HepG2 (cell line): ENCODE data around the gene ZFHX3. TPM values are rescaled to one million over a fixed set of nuclear protein-coding genes. Genes with fewer than 3 reads are reported as not detected.

ENCODE experiments used
- AKAP8 ChIP-seq: sonication (generic); formaldehyde crosslinking; IDR thresholded peaks from 2 replicates; pipeline ENCODE4 v1.5.1; 2020; ENCODE audit warnings: mild to moderate bottlenecking, missing genetic modification reagents
- ATRX ChIP-seq: sonication (generic); formaldehyde crosslinking; IDR thresholded peaks from 2 replicates; pipeline ENCODE4 v1.4.0; 2020; ENCODE audit warnings: missing genetic modification reagents, borderline replicate concordance
- GZF1 ChIP-seq: sonication (generic); formaldehyde crosslinking; IDR thresholded peaks from 2 replicates; pipeline ENCODE4 v1.5.1; 2020; ENCODE audit warnings: mild to moderate bottlenecking, missing genetic modification reagents
- HNRNPK ChIP-seq: fragments of 200-400 bp; formaldehyde crosslinking; IDR thresholded peaks from 2 replicates; pipeline ENCODE4 v1.6.1; 2018; ENCODE audit warnings: low read length, low read depth, moderate library complexity, mild to moderate bottlenecking; ENCODE audit not compliant: poor library complexity, severe bottlenecking
- JUND ChIP-seq: sonication (generic); formaldehyde crosslinking; IDR thresholded peaks from 2 replicates; pipeline ENCODE4 v1.8.0; 2022; ENCODE audit warnings: mild to moderate bottlenecking, missing genetic modification reagents
- MLLT10 ChIP-seq: sonication (generic); formaldehyde crosslinking; IDR thresholded peaks from 2 replicates; pipeline ENCODE4 v1.4.0; 2020; ENCODE audit warnings: missing genetic modification reagents
- NKX3-1 ChIP-seq: sonication (generic); formaldehyde crosslinking; IDR thresholded peaks from 2 replicates; pipeline ENCODE4 v1.5.0; 2020; ENCODE audit warnings: missing genetic modification reagents
- NR3C1 ChIP-seq: sonication (generic); formaldehyde crosslinking; IDR thresholded peaks from 2 replicates; pipeline ENCODE4 v1.4.0; 2020; ENCODE audit warnings: missing genetic modification reagents
- PHB2 ChIP-seq: fragments of 450-650 bp; IDR thresholded peaks from 2 replicates; pipeline ENCODE4 v1.6.1; 2018; ENCODE audit not compliant: partially characterized antibody
- SAP130 ChIP-seq: IDR thresholded peaks from 2 replicates; pipeline ENCODE4 v1.6.1; 2016; ENCODE audit warnings: low read depth
- TMF1 ChIP-seq: sonication (generic); formaldehyde crosslinking; IDR thresholded peaks from 2 replicates; pipeline ENCODE4 v1.8.1; 2022; ENCODE audit warnings: low read depth, missing genetic modification reagents
- ZBTB7B ChIP-seq: sonication (generic); formaldehyde crosslinking; IDR thresholded peaks from 2 replicates; pipeline ENCODE4 v1.4.0; 2020; ENCODE audit warnings: missing genetic modification reagents
- ZNF430 ChIP-seq: sonication (generic); formaldehyde crosslinking; IDR thresholded peaks from 2 replicates; pipeline ENCODE4 v1.9.0; 2021; ENCODE audit warnings: mild to moderate bottlenecking, missing genetic modification reagents
- polyA plus RNA-seq, 8 experiments: library from polyadenylated mRNA; depleted of rRNA in 3 of 8; stranded (reverse) in 7 of 8; unstranded in 1 of 8; fragments of >200 nt; fragmentation: Illumina TruSeq in 4 of 8; extraction: Trizol in 4 of 8; gene quantifications; 2 replicates each; pipeline versions ENCODE4 v1.2.1 to v1.2.3, GENCODE V29; 2011 to 2016; ENCODE audit warnings: low read depth in 4 of 8, missing spikeins in 1 of 8, mixed read lengths in 1 of 8; ENCODE audit not compliant: insufficient read depth in 1 of 8
- total RNA-seq, 5 experiments: library from RNA; depleted of rRNA; stranded (reverse); fragments of >200 nt; fragmentation: Illumina TruSeq; extraction: Trizol; gene quantifications; 2 replicates each; pipeline ENCODE4 v1.2.3, GENCODE V29; 2016; ENCODE audit warnings: low read depth in 1 of 5
- TF ChIP-seq, protein P1 (sequence below): IDR thresholded peaks from 2 replicates; pipeline ENCODE4 v1.6.1; 2012; ENCODE audit warnings: low read depth, low read length, improper control_type of control experiment
- TF ChIP-seq, protein P2 (sequence below): sonication (generic); formaldehyde crosslinking; conservative IDR thresholded peaks from 2 replicates; pipeline ENCODE4 v1.5.0; 2020; ENCODE audit warnings: missing genetic modification reagents
- TF ChIP-seq, protein P3 (sequence below): IDR thresholded peaks from 2 replicates; pipeline ENCODE4 v1.6.1; 2016; ENCODE audit warnings: low read depth, borderline replicate concordance
- TF ChIP-seq, protein P4 (sequence below): sonication (generic); formaldehyde crosslinking; IDR thresholded peaks from 2 replicates; pipeline ENCODE4 v1.5.0; 2020; ENCODE audit warnings: mild to moderate bottlenecking, missing genetic modification reagents, moderate library complexity
- TF ChIP-seq, protein P5 (sequence below): sonication (generic); formaldehyde crosslinking; IDR thresholded peaks from 2 replicates; pipeline ENCODE4 v1.5.1; 2020; ENCODE audit warnings: missing genetic modification reagents, mild to moderate bottlenecking, borderline replicate concordance
- TF ChIP-seq, protein P6 (sequence below): sonication (generic); formaldehyde crosslinking; IDR thresholded peaks from 2 replicates; pipeline ENCODE4 v1.8.1; 2023; ENCODE audit warnings: missing genetic modification reagents, mild to moderate bottlenecking, borderline replicate concordance
- TF ChIP-seq, protein P7 (sequence below): sonication (generic); formaldehyde crosslinking; conservative IDR thresholded peaks from 2 replicates; pipeline ENCODE4 v1.4.0; 2020; ENCODE audit warnings: missing genetic modification reagents

Gene ZFHX3
- total and polyA plus RNA-seq, 2 of the 13 experiments (the other 11 are each of a cell fraction or from before 2014, with no cell fraction given) = 5.0 to 6.0 TPM

DNA sequence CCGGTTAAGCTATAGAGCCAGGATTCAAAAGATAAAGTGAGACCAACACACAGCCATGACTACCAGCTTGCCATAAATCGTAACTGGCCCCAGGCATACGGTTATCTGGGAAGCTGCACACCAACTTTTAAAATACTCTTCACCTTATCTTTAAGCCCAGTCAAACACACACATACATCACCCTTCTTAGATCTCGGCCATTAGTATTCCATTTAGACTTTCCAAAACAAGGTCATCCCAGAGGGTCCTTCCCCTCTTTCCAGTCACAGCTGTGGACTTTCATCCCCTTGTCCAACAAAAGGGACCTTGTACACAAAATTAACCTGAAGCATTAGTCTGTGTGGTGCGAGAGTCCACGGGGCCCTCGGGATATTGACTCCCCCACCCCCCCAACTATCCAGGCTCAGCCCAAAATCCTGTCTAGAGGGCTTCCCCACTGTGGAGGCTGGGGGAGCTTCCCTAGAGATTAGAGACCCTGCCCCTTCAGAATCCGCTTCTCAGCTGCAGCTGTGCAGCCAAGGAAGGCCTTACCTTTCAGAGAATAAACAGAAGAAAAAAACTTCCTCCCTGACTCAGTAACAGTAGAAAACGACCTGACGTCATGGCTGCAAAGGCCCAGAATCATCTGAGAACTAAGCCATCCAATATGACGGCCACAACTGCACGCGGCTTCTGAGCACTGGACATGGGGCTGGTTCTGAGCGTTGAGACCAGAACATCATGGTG, 9.9 kb downstream of the ZFHX3 start (continued):
- TF ChIP-seq, protein P1, sequence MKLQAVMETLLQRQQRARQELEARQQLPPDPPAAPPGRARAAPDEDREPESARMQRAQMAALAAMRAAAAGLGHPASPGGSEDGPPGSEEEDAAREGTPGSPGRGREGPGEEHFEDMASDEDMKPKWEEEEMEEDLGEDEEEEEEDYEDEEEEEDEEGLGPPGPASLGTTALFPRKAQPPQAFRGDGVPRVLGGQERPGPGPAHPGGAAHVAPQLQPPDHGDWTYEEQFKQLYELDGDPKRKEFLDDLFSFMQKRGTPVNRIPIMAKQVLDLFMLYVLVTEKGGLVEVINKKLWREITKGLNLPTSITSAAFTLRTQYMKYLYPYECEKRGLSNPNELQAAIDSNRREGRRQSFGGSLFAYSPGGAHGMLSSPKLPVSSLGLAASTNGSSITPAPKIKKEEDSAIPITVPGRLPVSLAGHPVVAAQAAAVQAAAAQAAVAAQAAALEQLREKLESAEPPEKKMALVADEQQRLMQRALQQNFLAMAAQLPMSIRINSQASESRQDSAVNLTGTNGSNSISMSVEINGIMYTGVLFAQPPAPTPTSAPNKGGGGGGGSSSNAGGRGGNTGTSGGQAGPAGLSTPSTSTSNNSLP = peak; percentile 67
- TF ChIP-seq HNRNPK (no peak), AKAP8 (CRISPR knock-in tag) (no peak), JUND (CRISPR knock-in tag) (no peak), SAP130 (CRISPR knock-in tag) (peak; percentile 55), GZF1 (CRISPR knock-in tag) (no peak), ZBTB7B (CRISPR knock-in tag) (peak; percentile 91), NR3C1 (CRISPR knock-in tag) (no peak), PHB2 (no peak), ZNF430 (CRISPR knock-in tag) (peak; percentile 66; the same call in 1 of the 2 replicates), MLLT10 (CRISPR knock-in tag) (no peak), ATRX (CRISPR knock-in tag) (no peak), NKX3-1 (no peak), TMF1 (CRISPR knock-in tag) (no peak)
- TF ChIP-seq, protein P2, sequence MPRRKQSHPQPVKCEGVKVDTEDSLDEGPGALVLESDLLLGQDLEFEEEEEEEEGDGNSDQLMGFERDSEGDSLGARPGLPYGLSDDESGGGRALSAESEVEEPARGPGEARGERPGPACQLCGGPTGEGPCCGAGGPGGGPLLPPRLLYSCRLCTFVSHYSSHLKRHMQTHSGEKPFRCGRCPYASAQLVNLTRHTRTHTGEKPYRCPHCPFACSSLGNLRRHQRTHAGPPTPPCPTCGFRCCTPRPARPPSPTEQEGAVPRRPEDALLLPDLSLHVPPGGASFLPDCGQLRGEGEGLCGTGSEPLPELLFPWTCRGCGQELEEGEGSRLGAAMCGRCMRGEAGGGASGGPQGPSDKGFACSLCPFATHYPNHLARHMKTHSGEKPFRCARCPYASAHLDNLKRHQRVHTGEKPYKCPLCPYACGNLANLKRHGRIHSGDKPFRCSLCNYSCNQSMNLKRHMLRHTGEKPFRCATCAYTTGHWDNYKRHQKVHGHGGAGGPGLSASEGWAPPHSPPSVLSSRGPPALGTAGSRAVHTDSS (CRISPR knock-in tag) = no peak
- TF ChIP-seq, protein P3, sequence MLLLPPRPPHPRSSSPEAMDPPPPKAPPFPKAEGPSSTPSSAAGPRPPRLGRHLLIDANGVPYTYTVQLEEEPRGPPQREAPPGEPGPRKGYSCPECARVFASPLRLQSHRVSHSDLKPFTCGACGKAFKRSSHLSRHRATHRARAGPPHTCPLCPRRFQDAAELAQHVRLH = peak; percentile 66; the same call in 1 of the 2 replicates
- TF ChIP-seq, protein P4, sequence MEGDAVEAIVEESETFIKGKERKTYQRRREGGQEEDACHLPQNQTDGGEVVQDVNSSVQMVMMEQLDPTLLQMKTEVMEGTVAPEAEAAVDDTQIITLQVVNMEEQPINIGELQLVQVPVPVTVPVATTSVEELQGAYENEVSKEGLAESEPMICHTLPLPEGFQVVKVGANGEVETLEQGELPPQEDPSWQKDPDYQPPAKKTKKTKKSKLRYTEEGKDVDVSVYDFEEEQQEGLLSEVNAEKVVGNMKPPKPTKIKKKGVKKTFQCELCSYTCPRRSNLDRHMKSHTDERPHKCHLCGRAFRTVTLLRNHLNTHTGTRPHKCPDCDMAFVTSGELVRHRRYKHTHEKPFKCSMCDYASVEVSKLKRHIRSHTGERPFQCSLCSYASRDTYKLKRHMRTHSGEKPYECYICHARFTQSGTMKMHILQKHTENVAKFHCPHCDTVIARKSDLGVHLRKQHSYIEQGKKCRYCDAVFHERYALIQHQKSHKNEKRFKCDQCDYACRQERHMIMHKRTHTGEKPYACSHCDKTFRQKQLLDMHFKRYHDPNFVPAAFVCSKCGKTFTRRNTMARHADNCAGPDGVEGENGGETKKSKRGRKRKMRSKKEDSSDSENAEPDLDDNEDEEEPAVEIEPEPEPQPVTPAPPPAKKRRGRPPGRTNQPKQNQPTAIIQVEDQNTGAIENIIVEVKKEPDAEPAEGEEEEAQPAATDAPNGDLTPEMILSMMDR (CRISPR knock-in tag) = no peak
- TF ChIP-seq, protein P5, sequence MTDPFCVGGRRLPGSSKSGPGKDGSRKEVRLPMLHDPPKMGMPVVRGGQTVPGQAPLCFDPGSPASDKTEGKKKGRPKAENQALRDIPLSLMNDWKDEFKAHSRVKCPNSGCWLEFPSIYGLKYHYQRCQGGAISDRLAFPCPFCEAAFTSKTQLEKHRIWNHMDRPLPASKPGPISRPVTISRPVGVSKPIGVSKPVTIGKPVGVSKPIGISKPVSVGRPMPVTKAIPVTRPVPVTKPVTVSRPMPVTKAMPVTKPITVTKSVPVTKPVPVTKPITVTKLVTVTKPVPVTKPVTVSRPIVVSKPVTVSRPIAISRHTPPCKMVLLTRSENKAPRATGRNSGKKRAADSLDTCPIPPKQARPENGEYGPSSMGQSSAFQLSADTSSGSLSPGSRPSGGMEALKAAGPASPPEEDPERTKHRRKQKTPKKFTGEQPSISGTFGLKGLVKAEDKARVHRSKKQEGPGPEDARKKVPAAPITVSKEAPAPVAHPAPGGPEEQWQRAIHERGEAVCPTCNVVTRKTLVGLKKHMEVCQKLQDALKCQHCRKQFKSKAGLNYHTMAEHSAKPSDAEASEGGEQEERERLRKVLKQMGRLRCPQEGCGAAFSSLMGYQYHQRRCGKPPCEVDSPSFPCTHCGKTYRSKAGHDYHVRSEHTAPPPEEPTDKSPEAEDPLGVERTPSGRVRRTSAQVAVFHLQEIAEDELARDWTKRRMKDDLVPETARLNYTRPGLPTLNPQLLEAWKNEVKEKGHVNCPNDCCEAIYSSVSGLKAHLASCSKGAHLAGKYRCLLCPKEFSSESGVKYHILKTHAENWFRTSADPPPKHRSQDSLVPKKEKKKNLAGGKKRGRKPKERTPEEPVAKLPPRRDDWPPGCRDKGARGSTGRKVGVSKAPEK = no peak
- TF ChIP-seq, protein P6, sequence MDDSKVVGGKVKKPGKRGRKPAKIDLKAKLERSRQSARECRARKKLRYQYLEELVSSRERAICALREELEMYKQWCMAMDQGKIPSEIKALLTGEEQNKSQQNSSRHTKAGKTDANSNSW (CRISPR knock-in tag) = no peak
- TF ChIP-seq, protein P7, sequence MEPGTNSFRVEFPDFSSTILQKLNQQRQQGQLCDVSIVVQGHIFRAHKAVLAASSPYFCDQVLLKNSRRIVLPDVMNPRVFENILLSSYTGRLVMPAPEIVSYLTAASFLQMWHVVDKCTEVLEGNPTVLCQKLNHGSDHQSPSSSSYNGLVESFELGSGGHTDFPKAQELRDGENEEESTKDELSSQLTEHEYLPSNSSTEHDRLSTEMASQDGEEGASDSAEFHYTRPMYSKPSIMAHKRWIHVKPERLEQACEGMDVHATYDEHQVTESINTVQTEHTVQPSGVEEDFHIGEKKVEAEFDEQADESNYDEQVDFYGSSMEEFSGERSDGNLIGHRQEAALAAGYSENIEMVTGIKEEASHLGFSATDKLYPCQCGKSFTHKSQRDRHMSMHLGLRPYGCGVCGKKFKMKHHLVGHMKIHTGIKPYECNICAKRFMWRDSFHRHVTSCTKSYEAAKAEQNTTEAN (CRISPR knock-in tag) = peak; percentile 53; the same call in 1 of the 2 replicates
